Fibroblast of lung (primary cell): Measurements from ENCODE around the gene NFATC2.

ENCODE experiments used
- CTCF ChIP-seq, 2 donors: IDR thresholded peaks in 1 of 2; conservative IDR thresholded peaks in 1 of 2; 1 replicate in 1 of 2; 2 replicates in 1 of 2; pipeline ENCODE4 v1.5.1; 2011 to 2012; ENCODE audit warnings: low read length in 2 of 2, control low read depth in 1 of 2, inconsistent platforms in 1 of 2, low read depth in 1 of 2, mild to moderate bottlenecking in 1 of 2
- EZH2 ChIP-seq: IDR thresholded peaks from 2 replicates; pipeline ENCODE4 v1.5.1; 2012; ENCODE audit warnings: low read length, control low read depth, mild to moderate bottlenecking; ENCODE audit errors: missing control alignments

GRCh38 chr20:51411870-51412269, 130.6 kb downstream of the NFATC2 start:
- TF ChIP-seq CTCF (conservative IDR thresholded peaks at IDR 0.05 in 1 of 2, IDR thresholded peaks at IDR 0.05 in 1 of 2; ENCODE audit: low read depth in 1 of 2, low read length in 2 of 2) = peak in 1 of 2 donors; percentile 14
- TF ChIP-seq EZH2 = no peak
